GM03348 (cell line): ENCODE results near the gene KIAA1755.

Experiments used
- DNase-seq: peaks from one replicate; pipeline ENCODE4 v3.0.0; 2012; ENCODE audit warnings: low spot score

KIAA1755 gene, protein sequence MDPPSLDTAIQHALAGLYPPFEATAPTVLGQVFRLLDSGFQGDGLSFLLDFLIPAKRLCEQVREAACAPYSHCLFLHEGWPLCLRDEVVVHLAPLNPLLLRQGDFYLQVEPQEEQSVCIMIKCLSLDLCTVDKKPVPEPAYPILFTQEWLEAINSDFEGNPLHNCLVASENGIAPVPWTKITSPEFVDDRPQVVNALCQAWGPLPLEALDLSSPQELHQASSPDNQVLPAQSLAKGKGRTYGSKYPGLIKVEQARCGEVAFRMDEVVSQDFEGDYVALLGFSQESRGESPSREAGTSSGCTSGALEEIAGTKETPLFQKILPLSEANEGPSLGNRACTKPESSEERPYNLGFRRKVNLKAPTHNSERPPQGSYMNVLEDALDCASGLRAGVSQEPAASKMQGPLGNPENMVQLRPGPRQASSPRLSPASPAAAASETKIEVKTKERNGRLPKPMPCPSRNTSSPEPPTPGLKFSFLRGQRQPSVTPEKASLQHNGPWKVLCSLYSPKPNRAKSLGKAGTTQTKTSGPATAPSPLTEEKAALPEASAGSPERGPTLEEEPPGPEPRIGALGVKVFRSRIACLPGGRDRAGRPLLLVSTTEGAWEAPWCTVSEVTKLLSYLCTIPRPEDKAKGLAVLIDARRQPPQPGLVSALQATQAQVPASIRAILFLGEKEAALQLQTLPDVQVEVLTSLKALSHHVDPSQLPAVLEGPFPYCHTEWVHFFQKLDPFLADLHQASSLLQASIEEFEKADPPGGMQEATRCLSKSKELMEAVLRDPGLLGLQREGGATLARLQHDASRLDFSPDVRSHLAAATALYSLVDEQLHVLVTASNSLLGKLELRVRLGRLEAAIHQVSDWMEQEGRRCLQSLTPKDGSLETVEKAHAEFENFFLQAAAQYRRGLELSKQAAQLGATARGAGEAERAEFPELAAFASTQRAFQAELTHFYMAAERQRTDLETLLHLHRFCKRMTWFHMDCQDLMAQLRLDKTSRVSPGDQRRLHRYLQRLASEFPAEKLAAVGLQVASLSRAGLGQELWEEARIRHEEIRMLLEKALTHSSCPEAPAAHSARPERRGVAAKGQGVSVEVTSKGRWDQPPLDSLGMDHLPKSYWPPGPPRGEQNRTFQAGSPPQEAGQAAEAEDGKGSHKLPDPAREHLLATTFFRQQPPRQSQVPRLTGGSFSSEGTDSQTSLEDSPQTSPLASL

DNA sequence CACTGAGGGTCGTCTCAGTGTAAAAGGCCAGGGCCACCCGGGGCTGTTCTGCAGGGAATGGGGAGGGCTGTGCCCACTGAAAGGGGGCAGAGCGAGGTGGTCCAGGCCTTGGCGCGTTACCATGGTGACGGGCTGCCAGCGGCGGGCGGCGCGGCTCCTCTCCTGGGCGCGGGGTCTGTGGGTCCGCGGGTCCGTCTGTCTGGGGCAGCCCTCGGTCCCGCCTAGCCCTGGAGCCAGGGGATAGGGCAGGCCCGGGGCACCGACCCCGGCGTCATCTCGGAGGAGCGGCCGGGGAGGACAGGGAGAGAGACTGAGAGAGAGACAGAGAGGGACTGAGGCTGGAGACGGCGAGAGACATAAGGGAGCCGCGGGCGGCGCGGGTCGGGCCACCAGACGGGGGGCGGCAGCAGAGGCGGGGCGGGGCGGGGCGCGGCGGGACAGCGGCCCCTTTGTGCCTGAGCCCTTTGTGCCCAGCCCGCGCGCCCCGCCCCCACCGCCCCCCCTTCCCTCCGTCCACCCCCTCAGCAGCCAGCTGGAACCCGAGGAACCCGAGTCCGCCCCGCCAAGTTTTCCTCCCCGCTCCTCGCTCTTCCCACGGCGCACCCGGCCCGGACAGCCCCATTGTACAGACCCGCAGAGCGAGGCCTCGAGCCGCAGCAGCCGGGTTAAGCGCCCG, at the start of gene KIAA1755:
KIAA1755 (minus strand) TSS at position 358 of the 676 bp plus-strand sequence; CDS start at position 123, 235 bp downstream.
- peak; percentile 39 for DNase-seq

GRCh38 chr20:38308447-38308846, 47.9 kb upstream of the KIAA1755 start:
- no peak for DNase-seq

DNA sequence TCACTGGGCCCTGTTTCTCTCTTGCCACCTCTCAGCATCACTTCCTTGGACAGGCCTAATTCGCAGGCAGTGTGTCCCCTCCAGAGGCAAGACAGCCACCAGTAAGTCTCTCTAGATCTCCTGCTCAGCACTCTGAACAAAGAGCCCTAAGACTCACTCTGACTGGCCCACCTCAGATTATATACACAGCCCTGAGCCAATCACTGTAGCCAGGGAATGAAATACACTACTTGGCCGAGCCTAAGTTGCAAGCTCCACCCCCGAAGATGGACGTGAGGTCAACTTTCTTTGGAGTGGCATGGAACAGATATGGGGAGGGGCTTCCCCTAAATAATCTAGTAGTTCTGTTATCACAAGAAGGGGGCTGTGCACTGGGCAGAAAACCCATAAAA, 47.5 kb upstream of the KIAA1755 start:
- no peak for DNase-seq

GRCh38 chr20:38307371-38308046, 47.0 kb upstream of the KIAA1755 start:
- peak; percentile 66 for DNase-seq

GRCh38 chr20:38306379-38306778, 45.8 kb upstream of the KIAA1755 start:
- no peak for DNase-seq

GRCh38 chr20:38305541-38305940, 45.0 kb upstream of the KIAA1755 start:
- no peak for DNase-seq

DNA sequence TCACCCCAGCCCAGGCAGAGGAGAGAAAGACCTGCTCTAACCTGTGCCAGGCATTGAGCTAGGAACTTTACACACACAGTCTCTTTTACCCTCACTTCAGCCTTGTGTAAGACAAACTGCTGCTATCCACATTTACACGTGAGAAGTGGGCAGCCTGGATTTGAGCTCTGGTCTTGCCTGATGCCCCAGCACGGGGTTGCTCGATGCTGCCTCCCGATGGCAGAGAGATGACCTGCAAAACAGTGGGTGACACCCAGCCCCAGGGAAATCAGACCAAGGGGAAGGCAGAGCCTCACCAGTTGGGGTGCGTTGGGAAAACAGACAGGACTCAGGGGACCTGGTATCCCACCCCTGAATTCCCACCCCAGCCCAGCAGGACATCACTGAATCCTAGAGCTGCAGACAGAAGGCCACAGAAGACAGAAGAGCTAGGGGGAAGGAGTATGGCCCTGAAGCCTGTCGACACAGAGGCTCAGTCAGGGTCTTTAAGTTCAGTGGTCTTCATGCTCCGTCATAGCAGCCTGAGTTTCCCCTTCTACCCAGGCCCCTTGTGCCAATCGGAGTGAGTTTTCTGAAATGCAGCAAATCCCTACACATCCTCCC, 44.4 kb upstream of the KIAA1755 start:
- peak; percentile 80 for DNase-seq

- no peak for DNase-seq
Observed at GRCh38 chr20:38303908-38304379, 43.4 kb upstream of the KIAA1755 start, which contains the start of gene BPI. BPI (plus strand) TSS chr20:38304156; CDS start chr20:38304224, 68 bp downstream.

DNA sequence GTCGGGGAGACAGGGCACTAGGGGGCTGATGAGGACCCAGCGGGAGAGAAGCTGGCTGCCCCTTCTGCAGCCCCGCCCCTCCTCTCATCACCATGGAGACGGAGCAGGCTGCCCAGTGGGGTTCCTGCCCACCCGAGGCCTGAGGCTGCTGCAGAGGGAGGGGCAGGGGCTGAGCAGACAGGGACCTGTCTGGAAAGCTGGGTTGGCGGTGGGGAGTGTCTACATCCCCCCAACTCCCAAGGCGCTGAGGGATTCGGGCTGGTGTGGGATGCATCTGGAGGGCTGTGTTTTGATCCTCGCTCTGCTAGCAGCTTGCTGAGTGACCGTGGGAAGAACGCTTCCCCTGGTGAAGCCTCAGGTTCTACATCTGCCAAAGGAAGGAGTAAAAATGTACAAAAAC, 42.3 kb upstream of the KIAA1755 start:
- no peak for DNase-seq

GRCh38 chr20:38301309-38301708, 40.8 kb upstream of the KIAA1755 start:
- DNase-seq = no peak

GRCh38 chr20:38300438-38300837, 39.9 kb upstream of the KIAA1755 start:
- DNase-seq = no peak

DNA sequence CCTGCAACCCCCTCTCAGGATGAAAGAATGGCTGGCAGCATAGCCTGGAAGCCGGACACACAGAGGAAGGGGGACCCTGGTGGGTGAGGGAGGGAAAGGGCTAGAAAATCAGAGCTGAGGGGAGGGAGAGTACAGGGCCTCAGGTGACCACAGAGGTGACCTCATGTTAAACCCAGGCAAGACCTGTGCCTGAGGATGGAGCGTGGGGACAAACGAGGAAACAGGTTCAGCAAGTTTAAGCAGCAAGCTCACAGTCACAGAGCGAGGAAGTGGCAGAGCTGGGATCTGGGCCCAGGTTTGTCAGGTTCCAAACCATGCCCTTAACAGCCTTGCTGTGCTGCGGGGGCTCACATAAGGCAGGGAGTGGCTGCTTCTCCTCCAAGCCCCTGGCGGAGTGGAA, 39.4 kb upstream of the KIAA1755 start:
- no peak for DNase-seq

DNA sequence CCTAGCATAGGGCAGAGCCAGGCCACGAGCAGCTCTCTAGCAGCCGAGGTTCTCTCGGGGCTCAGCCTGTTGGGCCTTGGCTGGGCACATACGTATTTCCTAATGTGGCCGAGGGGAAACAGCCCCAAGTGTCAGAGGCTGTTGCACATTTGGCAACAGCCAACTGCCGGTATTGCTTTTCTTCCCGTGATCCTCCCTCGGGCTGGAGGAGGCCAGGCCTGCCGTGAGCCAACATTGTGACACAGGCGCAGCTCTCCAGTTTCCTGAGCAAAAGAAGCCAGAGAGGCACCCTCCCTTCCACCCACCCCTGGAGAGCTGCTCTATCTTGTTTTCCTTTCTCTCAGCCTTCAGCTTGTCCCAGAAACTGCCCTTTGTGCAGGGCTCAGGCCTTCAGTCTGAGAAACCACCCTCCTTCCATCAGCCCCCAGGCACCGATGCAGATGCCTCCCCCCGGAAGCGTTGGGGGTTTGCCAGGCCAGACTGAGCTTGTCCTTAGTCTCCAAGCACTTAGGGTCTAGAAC, 38.3 kb upstream of the KIAA1755 start:
- peak; percentile 74 for DNase-seq

DNA sequence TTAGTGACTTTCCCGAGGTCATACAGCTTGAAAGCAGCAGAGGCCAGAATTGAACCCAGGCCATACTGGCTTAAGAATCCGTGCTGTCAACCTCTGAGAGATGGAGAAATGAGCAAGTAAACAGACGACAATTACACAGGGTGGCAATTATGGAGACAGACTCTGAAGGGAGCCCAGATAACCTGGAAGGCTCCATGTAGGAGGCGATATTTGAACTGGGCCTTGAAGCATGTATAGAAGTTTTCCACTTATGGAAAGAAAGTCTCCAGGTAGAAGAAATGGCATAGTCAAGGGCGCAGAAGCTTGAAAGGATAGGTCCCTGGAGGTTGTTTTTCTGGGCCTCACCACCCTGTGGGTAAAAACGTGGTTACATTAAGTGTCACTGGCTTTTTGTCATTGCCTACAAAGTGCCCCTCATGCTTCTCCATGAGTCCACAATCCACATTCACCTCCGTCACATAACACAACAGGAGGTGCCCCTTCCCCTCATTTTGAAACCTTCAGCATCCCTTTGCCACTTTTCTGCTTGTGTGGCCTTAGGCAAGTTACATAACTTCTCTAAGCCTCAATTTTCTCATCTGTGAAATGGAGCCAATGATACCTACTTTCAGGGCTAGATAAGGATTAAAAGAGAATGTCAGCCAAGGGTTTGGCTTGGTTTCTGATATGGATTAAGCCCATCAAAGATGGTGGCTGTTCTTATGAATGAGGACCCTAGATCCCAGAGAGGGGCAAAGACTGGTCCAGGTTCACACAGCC, 37.6 kb upstream of the KIAA1755 start:
- DNase-seq = no peak

DNA sequence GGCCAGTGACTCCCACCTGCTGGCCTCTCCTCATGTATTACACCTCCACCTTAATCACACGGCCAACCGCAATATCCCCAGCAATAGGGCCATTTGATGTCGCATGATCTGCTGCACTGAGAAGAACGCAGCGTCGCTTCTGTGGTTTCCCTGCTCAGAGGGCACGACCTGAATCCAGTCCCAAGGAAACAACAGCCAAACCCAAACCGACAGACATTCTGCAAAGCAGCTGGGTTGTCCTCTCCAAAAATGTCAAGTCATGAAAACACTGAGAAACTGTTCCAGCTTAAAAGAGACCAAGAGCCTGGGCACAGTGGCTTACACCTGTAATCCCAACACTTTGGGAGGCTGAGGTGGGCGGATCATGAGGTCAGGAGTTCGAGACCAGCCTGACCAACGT, 35.9 kb upstream of the KIAA1755 start:
- DNase-seq = no peak

DNA sequence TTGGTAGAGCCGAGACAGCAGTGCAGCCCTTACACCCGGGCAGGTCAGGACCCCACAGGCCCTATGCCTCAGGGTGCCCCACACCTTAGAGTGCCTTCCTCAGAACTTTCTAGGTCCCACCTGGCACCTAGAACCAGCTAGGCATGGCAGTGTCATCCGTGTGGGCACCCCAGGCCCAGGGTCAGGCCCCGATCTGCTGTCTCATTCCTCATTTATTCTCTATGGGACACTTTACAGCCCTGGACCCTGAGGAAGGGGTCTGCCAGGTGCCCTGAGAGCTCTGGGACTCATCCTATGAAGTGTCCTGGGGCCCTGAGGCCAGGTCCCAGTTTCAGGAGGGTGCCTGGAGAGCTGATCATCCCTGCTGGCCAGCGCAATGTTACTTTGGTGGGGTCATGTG, 35.3 kb upstream of the KIAA1755 start:
- no peak for DNase-seq

DNA sequence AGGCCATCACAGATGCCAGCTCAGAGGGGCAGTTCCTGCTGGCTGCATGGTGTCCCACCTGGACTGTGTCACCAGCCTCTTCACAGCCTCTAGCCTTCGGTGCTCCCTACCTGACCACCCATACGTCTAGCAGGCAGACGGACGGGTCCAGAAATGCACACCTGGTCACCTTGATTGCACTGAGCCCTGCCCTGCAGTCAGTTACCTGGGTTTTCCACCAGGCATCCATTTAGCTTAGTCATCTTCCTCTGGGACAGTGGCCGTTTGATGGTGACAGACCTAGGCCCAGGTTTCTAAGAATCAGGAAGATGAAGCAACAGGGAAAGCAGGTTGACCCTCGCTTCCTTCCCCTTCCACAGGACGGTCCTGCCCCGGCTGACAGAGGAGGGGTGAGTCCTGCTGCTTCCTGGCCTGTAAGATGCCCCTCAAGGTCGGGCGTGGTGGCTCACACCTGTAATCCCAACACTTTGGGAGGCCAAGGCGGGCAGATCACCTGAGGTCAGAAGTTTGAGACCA, 33.6 kb upstream of the KIAA1755 start:
- no peak for DNase-seq

DNA sequence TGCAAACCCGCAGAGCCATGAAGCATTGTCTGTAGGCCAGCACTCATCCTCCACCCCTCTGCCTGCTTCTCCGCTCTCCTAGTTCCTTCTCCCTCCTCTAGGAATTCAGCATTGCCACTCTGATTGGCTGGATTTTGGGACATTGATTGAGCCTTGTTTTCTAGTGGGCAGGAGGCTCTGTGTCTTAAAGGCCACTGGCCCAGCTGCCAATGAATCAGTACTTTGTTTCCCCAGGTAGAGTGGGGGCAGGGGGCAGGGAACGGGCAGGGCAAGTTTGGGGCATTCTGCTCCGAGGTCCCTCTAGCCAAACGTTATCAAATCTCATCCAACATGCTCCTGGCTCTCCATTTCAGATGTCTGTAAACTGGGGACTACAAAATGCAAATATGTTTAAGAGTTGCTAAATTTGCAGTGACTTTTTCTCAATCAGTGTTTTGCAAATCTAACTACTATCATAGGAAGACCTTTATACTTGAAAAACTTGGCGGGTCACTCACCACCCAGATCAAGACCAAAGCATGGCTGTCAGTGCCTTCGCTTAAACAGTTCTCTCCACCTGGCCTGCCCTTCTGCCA, 33.0 kb upstream of the KIAA1755 start:
- no peak for DNase-seq

GRCh38 chr20:38291966-38292365, 31.4 kb upstream of the KIAA1755 start:
- DNase-seq = no peak
